K562 (cell line): ENCODE data around the gene SLC2A2. TPM values are rescaled to one million over a fixed set of nuclear protein-coding genes. Genes with fewer than 3 reads are reported as not detected.

Experiments used
- ATAC-seq: fragments of 200-7000 bp; cut with Tn5 transposase; 3 replicates; pipeline ENCODE4 v1.9.1; 2020; ENCODE audit warnings: moderate library complexity
- BruUV-seq: library from RNA; stranded (reverse); fragments of 400-500 nt; replicated peaks from 2 replicates; lab custom pipeline; 2021; lab: Mats Ljungman, UMichigan
- CTCF ChIA-PET: fragments of 300-600 bp; formaldehyde crosslinking; extraction: SDS; loops from one replicate; lab custom pipeline; 2021; ENCODE audit warnings: low intra/inter-chr PET ratio; lab: Yijun Ruan, JAX
- POLR2A ChIA-PET: fragments of 300-600, 350-650 bp; sonication (Branson Sonifier 250); formaldehyde crosslinking; extraction: SDS; loops from one replicate; lab custom pipeline; 2021; ENCODE audit warnings: antibody characterized with exemption, inconsistent platforms; lab: Yijun Ruan, JAX
- DNase-seq, 4 experiments: peaks; one replicate each; pipeline versions ENCODE4 v3.0.0 to v3.0.0-alpha.2; 2011 to 2018; ENCODE audit warnings: low spot score in 3 of 4, mixed read lengths in 3 of 4; ENCODE audit errors: extremely low read depth in 1 of 4
- FAIRE-seq: peaks from 2 replicates; lab custom pipeline; 2011; peaks lifted over from hg19 to GRCh38; lab: Jason Lieb, UNC
- H2AFZ ChIP-seq: 2 replicates; pipeline ENCODE4 v1.6.0; 2011; ENCODE audit warnings: low read depth, low read length, control low read depth, inconsistent platforms
- H3K27ac ChIP-seq: fragments of 200-600 bp; 3 replicates; pipeline ENCODE4 v1.8.0; 2011; ENCODE audit warnings: low read depth, mild to moderate bottlenecking, control low read depth, inconsistent platforms, low read length, moderate library complexity, mixed read lengths; ENCODE audit errors: extremely low read depth
- H3K27me3 ChIP-seq, 2 experiments: fragments of 300-600 bp in 1 of 2; 2 replicates in 1 of 2; 3 replicates in 1 of 2; pipeline versions ENCODE4 v1.6.0 to v1.8.0; 2011; ENCODE audit warnings: inconsistent platforms in 2 of 2, low read length in 2 of 2, mild to moderate bottlenecking in 1 of 2, mixed read lengths in 1 of 2, moderate library complexity in 1 of 2; ENCODE audit not compliant: control insufficient read depth in 2 of 2, insufficient read depth in 2 of 2
- H3K36me3 ChIP-seq: fragments of 300-600 bp; 3 replicates; pipeline ENCODE4 v1.8.0; 2011; ENCODE audit warnings: mild to moderate bottlenecking, low read length, inconsistent platforms; ENCODE audit not compliant: control insufficient read depth, insufficient read depth
- H3K4me1 ChIP-seq, 2 experiments: fragments of 200-600 bp in 1 of 2; replicated peaks in 1 of 2; 2 replicates in 1 of 2; 3 replicates in 1 of 2; pipeline versions ENCODE4 v1.5.1 to v1.8.0; 2011; ENCODE audit warnings: inconsistent platforms in 2 of 2, low read length in 2 of 2, mild to moderate bottlenecking in 1 of 2, mixed read lengths in 1 of 2, moderate library complexity in 1 of 2; ENCODE audit not compliant: control insufficient read depth in 2 of 2, insufficient read depth in 2 of 2
- H3K4me2 ChIP-seq: 2 replicates; pipeline ENCODE4 v1.6.1; 2011; ENCODE audit warnings: low read length, control low read depth, inconsistent platforms, mixed read lengths; ENCODE audit not compliant: insufficient read depth
- H3K4me3 ChIP-seq: fragments of 200-600 bp; sonication (generic), shearing (Covaris generic); 2 replicates; pipeline ENCODE4 v1.5.1; 2016; ENCODE audit warnings: control low read depth, inconsistent platforms
- H3K79me2 ChIP-seq: fragments of 200-600 bp; 3 replicates; pipeline ENCODE4 v1.8.0; 2011; ENCODE audit warnings: low read length, inconsistent platforms; ENCODE audit not compliant: control insufficient read depth, insufficient read depth
- H3K9ac ChIP-seq, 2 experiments: 2 replicates each; pipeline versions ENCODE4 v1.6.0 to v1.6.1; 2011; ENCODE audit warnings: low read depth in 2 of 2, low read length in 2 of 2, control low read depth in 1 of 2, inconsistent platforms in 1 of 2, mild to moderate bottlenecking in 1 of 2, mixed read lengths in 1 of 2; ENCODE audit not compliant: insufficient read depth in 1 of 2
- H3K9me1 ChIP-seq: one replicate; pipeline ENCODE4 v1.6.0; 2011; ENCODE audit warnings: inconsistent platforms, mild to moderate bottlenecking, low read length, moderate library complexity; ENCODE audit not compliant: control insufficient read depth, insufficient read depth
- H3K9me3 ChIP-seq: replicated peaks from 2 replicates; pipeline ENCODE4 v1.5.1; 2011; ENCODE audit warnings: low read depth, low read length, inconsistent platforms; ENCODE audit not compliant: control insufficient read depth, insufficient read depth
- H4K20me1 ChIP-seq: replicated peaks from 2 replicates; pipeline ENCODE4 v1.6.1; 2011; ENCODE audit warnings: low read length, inconsistent platforms, mixed read lengths; ENCODE audit not compliant: control insufficient read depth, insufficient read depth
- CBX3 ChIP-seq, 2 experiments: IDR thresholded peaks; 1 replicate in 1 of 2; 2 replicates in 1 of 2; pipeline ENCODE4 v1.6.1; 2012; ENCODE audit warnings: inconsistent platforms in 2 of 2, low read length in 2 of 2, borderline replicate concordance in 1 of 2, control low read depth in 1 of 2
- MAX ChIP-seq: sonication (generic); formaldehyde crosslinking; IDR thresholded peaks from 2 replicates; pipeline ENCODE4 v1.9.0; 2022; ENCODE audit warnings: mild to moderate bottlenecking, missing genetic modification reagents
- MEIS2 ChIP-seq: fragments of 450-650 bp; IDR thresholded peaks from 2 replicates; pipeline ENCODE4 v1.6.1; 2014; ENCODE audit warnings: mild to moderate bottlenecking; ENCODE audit not compliant: partially characterized antibody
- SMAD2 ChIP-seq: fragments of 150-350 bp; IDR thresholded peaks from 2 replicates; pipeline ENCODE4 v1.6.1; 2014; ENCODE audit warnings: low read depth, mild to moderate bottlenecking, low read length
- WGBS: fragments of 100-300 bp; shearing (Covaris generic); methylation state at CpG from one replicate; pipeline ENCODE4 v1.1.6; 2016; ENCODE audit warnings: low coverage, mixed read lengths; ENCODE audit not compliant: insufficient coverage; ENCODE audit errors: missing lambda C conversion rate; 5-methylcytosine and 5-hydroxymethylcytosine counted together
- in situ Hi-C: fragments of 300-500 bp; cut with MboI; formaldehyde crosslinking; loops from 4 replicates; pipeline ENCODE4 v1.15.0; 2018; ENCODE audit warnings: inconsistent platforms, mixed read lengths
- intact Hi-C: fragments of 100-400 bp; cut with micrococcal nuclease; formaldehyde crosslinking; loops from 2 replicates; pipeline ENCODE4 v1.14.2; 2022
- polyA plus RNA-seq, 8 experiments: library from polyadenylated mRNA; depleted of rRNA in 4 of 8; stranded (reverse) in 5 of 8; unstranded in 3 of 8; fragments of >200 nt; fragmentation: Nextera tagmentation in 2 of 8; fragmentation: Illumina TruSeq in 1 of 8; extraction: Ambion mirVana in 2 of 8; extraction: Trizol in 1 of 8; gene quantifications; 2 replicates each; pipeline versions ENCODE4 v1.2.1 to v1.2.3, GENCODE V29; 2011 to 2014; ENCODE audit warnings: inconsistent platforms in 1 of 8, missing spikeins in 1 of 8
- total RNA-seq, 7 experiments: library from RNA; depleted of rRNA in 6 of 7; stranded (reverse); fragments of >200 nt in 6 of 7; fragmentation: Illumina TruSeq in 2 of 7; extraction: Trizol in 2 of 7; gene quantifications; 2 replicates each; pipeline versions ENCODE4 v1.2.1 to v1.2.3, GENCODE V29; 2011 to 2021; ENCODE audit warnings: low replicate concordance in 1 of 7

The SLC2A2 gene
- total and polyA plus RNA-seq, 9 of the 15 experiments (the other 6 are each of a cell fraction or from before 2014, with no cell fraction given): 0.18 TPM; not detected in 8

- intact Hi-C loops (no loop called here), in situ Hi-C loops (no loop called here)
- no peak overlapping the region for H3K4me3 ChIP-seq
- H3K9me3 ChIP-seq: no peaks in the 10 kb centered on the region
- ATAC-seq (no peak), DNase-seq (no peak)
- H3K9ac ChIP-seq: no peak overlapping the region
- CTCF ChIA-PET: no interaction called here
- TF ChIP-seq MAX (CRISPR knock-in tag) (no peak), SMAD2 (no peak), MEIS2 (peak; percentile 7), CBX3 (IDR thresholded peaks at IDR 0.05; ENCODE audit: borderline replicate concordance in 1 of 2, low read length in 2 of 2) (no peak)
- TF ChIP-seq, all 486 proteins: peak for 1
- Histone ChIP-seq H3K4me1 (peaks cover 0 to 17% of the 10 kb centered on the region in 2 experiments; a peak in 3 of 5 replicates), H3K27me3 (no peaks in the 10 kb centered on the region), H3K36me3 (no peaks in the 10 kb centered on the region), H3K27ac (no peak overlapping the region), H3K4me2 (no peak overlapping the region), H3K9me1 (no peaks in the 10 kb centered on the region), H2AFZ (no peak overlapping the region), H4K20me1 (no peaks in the 10 kb centered on the region), H3K79me2 (no peaks in the 10 kb centered on the region)
- FAIRE-seq: no peak
- POLR2A ChIA-PET: interaction anchor here (0.6 to 1.2 kb wide), 2 partner anchors 11 to 281 kb away, joined by 3 read pairs; no protein-coding TSS in a partner anchor
- BruUV-seq: no TSS peak
- 0% methylated on average over 1 of the region's 1 CpG for WGBS
These were observed 25.1 kb downstream of the SLC2A2 start for GRCh38 chr3:171001250-171001893.
